GM12801 (cell line): ENCODE data around the gene SLC25A41.

Source experiments
- CTCF ChIP-seq: IDR thresholded peaks from one replicate; pipeline ENCODE4 v1.5.1; 2011; ENCODE audit warnings: control low read depth; ENCODE audit not compliant: insufficient read length; ENCODE audit errors: extremely low read depth

The SLC25A41 gene

GRCh38 chr19:6439743-6440142, 6.2 kb upstream of the SLC25A41 start:
- TF ChIP-seq CTCF: no peak

- TF ChIP-seq CTCF: no peak
Measured at GRCh38 chr19:6433165-6433564, 398 bp downstream of the SLC25A41 start.

GRCh38 chr19:6431891-6432290, 1.7 kb downstream of the SLC25A41 start:
- no peak for TF ChIP-seq CTCF

GRCh38 chr19:6429419-6430221, 3.9 kb downstream of the SLC25A41 start:
- no peak for TF ChIP-seq CTCF

GRCh38 chr19:6427131-6427530, 6.4 kb downstream of the SLC25A41 start:
- TF ChIP-seq CTCF: no peak

GRCh38 chr19:6425732-6426620, 7.6 kb downstream of the SLC25A41 start:
- TF ChIP-seq CTCF: no peak

GRCh38 chr19:6424939-6425731, 8.4 kb downstream of the SLC25A41 start:
- no peak for TF ChIP-seq CTCF
